GM19099 (cell line): Measurements from ENCODE around the gene RNF145.

Experiments used
- POLR2A ChIP-seq: IDR thresholded peaks from 3 replicates; pipeline ENCODE4 v1.6.1; 2011; ENCODE audit warnings: low read depth; ENCODE audit not compliant: insufficient read length; ENCODE audit errors: extremely low read depth

Gene RNF145

DNA sequence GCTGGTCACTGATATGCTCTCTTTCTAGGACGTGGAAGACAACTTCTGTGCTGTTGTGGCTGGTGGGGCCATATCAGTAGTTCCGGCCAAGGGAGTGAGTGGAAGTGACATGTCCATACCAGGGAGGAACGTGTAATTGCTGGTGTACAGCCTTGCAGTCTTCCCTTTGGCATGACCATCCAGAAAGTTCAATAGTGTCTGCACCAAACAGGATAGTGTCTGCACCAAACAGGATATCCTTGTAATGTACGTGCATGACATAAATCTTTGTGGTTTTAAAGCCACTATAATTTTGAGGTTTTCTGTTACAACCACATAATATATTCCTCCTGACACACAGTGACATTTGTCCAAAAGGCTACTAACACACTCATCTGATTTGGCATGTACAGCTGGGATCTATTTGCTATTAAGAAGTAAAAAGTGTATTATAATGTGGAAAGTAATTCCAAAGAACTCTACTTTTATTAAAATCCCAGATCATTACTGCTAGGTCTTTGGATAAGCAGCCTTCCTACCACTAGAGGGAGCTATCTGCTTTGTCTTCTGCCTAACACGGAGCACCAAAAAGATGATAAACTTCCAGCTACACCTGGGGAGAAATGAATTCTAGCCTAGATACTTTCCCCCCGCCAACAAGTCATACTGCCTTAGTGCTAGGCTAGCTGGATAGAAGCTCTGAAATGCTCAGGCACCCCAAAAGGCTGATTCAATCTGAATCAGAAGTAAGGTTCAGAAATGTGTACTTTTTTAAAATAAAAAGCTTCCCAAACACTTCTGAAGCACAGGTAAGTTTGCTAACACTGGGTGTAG is 52.7 kb downstream of the RNF145 start:
- no peak for TF ChIP-seq POLR2A

DNA sequence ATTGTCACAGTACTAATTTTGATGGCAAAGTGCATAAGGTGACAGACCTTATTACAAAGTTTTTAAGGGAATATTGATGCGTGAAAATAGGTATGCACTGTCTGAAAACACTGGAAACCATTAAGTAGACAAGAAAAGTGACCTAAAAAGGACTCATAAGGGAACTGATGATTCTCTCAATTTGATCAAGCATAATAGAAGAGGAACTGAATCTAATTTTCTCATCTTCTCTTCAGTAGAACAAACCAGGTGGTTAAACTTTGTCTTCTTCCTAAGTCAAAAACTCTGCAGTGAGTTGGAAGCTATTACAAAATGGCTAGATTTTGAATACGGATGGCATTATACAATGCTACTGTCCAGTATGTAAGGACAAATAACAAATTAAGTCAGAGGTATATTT is 53.4 kb downstream of the RNF145 start:
- no peak for TF ChIP-seq POLR2A

GRCh38 chr5:159152876-159153275 is 56.5 kb downstream of the RNF145 start:
- no peak for TF ChIP-seq POLR2A

DNA sequence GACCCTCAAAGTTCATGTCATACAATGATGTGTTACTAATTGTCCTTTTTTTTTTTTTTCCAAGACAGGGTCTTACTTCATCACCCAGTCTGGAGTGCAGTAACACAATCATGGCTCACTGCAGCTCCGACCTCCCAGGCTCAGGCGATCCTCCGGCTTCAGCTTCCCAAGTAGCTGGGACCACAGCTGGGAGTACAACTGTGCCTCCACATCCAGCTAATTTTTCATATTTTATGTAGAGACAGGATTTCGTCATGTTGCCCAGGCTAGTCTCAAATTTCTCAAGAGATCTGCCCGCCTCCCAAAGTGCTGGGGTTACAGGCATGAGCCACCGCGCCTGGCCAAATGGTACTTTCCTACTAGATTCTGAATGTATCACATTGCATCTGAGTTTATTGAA is 60.3 kb downstream of the RNF145 start:
- no peak for TF ChIP-seq POLR2A

DNA sequence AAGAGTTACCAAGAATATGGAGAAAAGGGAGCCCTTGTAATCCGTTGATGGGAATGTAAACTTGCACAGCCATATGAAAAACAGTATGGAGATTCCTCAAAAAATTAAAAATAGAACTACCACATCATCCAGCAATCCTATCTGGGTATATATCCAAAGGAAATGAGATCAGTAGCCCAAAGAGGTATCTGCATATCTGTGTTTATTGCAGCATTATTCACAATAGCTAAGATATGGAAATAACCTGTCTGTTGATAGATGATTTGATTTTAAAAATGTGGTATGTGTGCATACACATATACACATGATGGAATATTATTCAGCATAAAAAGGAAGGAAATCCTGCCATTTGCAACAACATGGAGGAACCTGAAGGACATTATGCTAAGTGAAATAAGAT is 61.4 kb downstream of the RNF145 start:
- no peak for TF ChIP-seq POLR2A

GRCh38 chr5:159146839-159147238 is 62.5 kb downstream of the RNF145 start:
- TF ChIP-seq POLR2A, result no peak

DNA sequence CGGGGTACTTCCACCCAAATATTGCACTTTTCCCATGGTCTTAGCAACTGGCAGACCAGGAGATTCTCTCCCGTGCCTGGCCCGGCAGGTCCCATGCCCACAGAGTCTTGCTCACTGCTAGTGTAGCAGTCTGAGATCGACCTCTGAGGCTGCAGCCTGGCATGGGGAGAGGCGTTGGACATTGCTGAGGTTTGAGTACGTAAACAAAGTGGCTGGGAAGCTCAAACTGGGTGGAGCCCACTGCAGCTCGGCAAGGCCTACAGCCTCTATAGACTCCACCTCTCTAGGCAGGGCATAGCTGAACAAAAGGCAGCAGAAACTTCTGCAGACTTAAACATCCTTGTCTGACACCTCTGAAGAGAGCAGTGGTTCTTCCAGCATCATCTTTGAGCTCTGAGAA is 69.6 kb downstream of the RNF145 start:
- TF ChIP-seq POLR2A, result no peak

DNA sequence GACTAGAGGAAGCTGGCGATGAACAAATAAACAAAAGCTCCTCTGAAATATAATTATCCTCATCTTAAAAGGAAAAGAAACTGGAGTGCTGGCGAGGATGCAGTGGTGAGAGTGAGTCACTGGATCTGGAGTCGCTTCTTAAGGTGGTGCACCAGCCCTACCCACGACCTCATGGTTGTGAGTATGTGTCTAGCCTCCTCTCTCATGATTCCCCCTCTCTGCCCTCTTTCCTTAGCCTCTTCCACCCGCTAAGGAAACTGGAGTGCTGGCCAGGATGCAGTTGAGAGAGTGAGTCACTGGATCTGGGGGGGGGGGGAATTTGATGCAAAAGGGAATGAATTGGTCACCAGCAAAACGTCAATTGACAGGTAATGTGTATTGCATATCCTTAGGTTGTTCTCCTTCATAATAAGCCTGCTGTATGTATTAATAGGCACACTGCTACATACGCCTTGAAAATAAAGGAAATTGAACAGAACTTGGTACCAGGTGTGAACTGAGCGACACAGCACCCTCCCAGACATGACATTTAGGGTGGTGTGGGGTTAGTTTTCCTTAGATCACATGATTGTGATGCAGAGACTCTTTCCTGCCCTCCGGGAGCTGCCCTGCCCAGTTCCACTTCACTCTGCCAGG is 73.3 kb downstream of the RNF145 start:
- no peak for TF ChIP-seq POLR2A

- TF ChIP-seq POLR2A, result no peak
Observed at GRCh38 chr5:159133041-159133741, 76.2 kb downstream of the RNF145 start.

DNA sequence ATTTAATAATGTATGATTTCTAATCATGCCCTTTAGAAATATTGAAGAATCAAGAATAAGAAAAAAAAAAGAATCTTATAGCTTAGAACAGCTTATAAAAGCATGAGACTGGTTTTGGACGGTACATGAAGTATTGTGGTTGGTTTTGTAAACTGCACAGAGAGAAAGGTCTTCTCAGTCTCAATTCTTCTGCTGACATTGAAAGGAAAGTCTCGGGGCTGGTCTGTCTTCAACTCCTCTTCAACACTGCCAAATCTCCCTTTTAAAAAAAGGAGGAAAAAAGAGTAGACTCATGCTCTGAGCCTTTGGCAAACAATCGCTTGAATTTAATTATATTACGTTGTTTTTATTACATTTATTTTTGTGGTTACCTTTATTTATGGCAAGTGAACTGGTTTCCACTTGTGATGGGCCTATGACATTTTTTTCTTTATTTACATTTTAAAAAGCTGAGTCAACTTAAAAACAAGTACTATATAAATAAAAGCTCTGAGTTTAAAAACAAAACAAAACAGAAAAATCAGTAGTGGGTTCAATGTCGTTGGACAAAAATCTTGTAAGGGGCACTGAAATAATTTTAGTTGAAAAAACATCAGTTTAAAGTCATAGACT is 76.8 kb downstream of the RNF145 start:
- no peak for TF ChIP-seq POLR2A

DNA sequence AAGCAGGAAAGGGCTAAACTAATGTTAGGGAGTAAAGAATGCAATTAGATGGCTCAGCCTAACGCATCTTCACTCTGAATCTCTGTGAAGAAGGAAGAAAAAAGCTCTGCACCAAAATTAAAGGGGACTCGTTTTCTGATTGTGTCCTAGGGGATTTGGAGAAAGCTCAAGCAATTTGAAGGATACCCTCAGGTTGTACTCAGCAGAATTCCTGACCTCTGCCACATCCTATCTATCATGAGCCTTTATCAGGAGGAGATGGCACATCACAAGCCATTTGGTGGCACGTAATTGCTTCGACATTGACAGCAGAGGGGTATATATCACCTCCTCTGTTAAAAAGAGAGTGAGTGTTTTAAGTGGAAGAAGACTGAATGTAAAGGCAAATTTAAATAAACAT is 77.4 kb downstream of the RNF145 start:
- TF ChIP-seq POLR2A, result no peak

- TF ChIP-seq POLR2A, result no peak
Observed at GRCh38 chr5:159130871-159131270, 78.5 kb downstream of the RNF145 start.

DNA sequence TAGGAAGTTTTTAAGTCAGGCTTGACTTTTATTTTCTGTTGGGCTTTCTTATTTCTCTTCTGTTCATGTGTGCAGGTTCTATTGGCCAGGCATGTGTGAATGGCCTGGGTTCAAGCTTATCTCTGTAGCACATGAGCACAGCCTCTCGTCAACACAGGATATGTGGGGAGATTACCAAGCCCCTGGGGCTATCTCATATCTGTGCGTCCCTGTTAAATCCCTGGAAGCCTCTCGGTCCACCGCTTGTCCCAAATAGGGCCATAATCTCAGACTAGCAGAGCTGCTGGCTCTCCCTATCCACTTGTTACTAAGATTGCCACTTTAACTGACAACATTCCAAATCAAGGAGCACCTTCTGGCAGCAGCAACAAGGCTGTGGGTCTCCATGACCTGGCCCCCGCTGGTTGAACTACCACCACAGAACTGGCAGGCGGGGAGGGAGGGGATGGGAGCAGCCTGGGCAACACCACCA is 81.2 kb downstream of the RNF145 start:
- TF ChIP-seq POLR2A, result no peak

- no peak for TF ChIP-seq POLR2A
Observed at GRCh38 chr5:159123700-159124099, 85.7 kb downstream of the RNF145 start.

DNA sequence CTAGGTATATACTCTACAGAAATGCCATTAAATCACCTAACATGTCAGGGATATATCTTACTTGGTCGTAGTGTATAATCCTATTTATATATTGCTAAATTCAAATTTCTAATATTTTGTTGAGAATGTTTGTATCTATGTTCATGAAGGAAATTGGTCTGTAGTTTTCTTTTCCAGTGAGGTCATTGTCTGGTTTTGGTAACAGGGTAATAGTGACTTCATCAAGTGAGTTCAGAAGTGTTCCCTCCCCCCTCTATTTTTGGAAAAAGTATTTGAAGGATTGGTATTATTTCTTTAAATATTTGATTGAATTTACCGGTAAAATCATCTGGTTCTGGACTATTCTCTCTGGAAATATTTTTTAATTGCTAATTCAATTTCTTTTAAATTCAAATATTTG is 86.2 kb downstream of the RNF145 start:
- no peak for TF ChIP-seq POLR2A
